MCF 10A (cell line): ENCODE results near the gene ZMAT3. TPM values are rescaled to one million over a fixed set of nuclear protein-coding genes. Genes with fewer than 3 reads are reported as not detected.

Source experiments
- BruUV-seq: library from RNA; stranded (reverse); fragments of 400-500 nt; replicated peaks from 2 replicates; lab custom pipeline; 2021; lab: Mats Ljungman, UMichigan
- CTCF ChIA-PET: fragments of 300-600 bp; sonication (Branson Sonifier 250); formaldehyde crosslinking; extraction: SDS; loops from one replicate; lab custom pipeline; 2021; ENCODE audit warnings: antibody characterized with exemption, inconsistent platforms; lab: Yijun Ruan, JAX
- POLR2A ChIA-PET: fragments of 300-600, 350-650 bp; sonication (Branson Sonifier 250); formaldehyde crosslinking; extraction: SDS; loops from one replicate; lab custom pipeline; 2020; ENCODE audit warnings: antibody characterized with exemption, inconsistent platforms; lab: Yijun Ruan, JAX
- DNase-seq: peaks from one replicate; pipeline ENCODE4 v3.0.0-alpha.2; 2018; ENCODE audit not compliant: unreplicated experiment
- H3K27ac Mint-ChIP-seq: one replicate; pipeline ENCODE4 v1.8.0; 2022; ENCODE audit warnings: mild to moderate bottlenecking, low read depth, mixed read lengths; ENCODE audit not compliant: unreplicated experiment
- H3K27me3 Mint-ChIP-seq: one replicate; pipeline ENCODE4 v1.8.0; 2022; ENCODE audit warnings: mixed read lengths; ENCODE audit not compliant: insufficient read depth, unreplicated experiment
- H3K36me3 Mint-ChIP-seq: one replicate; pipeline ENCODE4 v1.8.0; 2022; ENCODE audit warnings: mild to moderate bottlenecking, moderate library complexity, mixed read lengths; ENCODE audit not compliant: insufficient read depth, unreplicated experiment
- H3K4me1 Mint-ChIP-seq: one replicate; pipeline ENCODE4 v1.8.0; 2022; ENCODE audit warnings: mixed read lengths; ENCODE audit not compliant: insufficient read depth, unreplicated experiment
- H3K4me3 Mint-ChIP-seq: one replicate; pipeline ENCODE4 v1.8.0; 2022; ENCODE audit warnings: mild to moderate bottlenecking, moderate library complexity, mixed read lengths; ENCODE audit not compliant: unreplicated experiment
- H3K9me3 Mint-ChIP-seq: one replicate; pipeline ENCODE4 v1.8.0; 2022; ENCODE audit warnings: mixed read lengths; ENCODE audit not compliant: unreplicated experiment
- intact Hi-C: fragments of 100-400 bp; cut with micrococcal nuclease; formaldehyde crosslinking; loops from 2 replicates; pipeline ENCODE4 v1.14.1; 2022
- total RNA-seq: library from RNA; stranded (reverse); gene quantifications from 2 replicates; pipeline ENCODE4 v1.2.3, GENCODE V29; 2022
- TF ChIP-seq, protein P1 (sequence below): fragments of 200-600 bp; IDR thresholded peaks from one replicate; pipeline ENCODE4 v1.8.0; 2022; ENCODE audit warnings: antibody characterized with exemption, mild to moderate bottlenecking; ENCODE audit not compliant: unreplicated experiment

ZMAT3 gene
- total RNA-seq, 1 experiment from 2014 or later, result 50.9 TPM

DNA sequence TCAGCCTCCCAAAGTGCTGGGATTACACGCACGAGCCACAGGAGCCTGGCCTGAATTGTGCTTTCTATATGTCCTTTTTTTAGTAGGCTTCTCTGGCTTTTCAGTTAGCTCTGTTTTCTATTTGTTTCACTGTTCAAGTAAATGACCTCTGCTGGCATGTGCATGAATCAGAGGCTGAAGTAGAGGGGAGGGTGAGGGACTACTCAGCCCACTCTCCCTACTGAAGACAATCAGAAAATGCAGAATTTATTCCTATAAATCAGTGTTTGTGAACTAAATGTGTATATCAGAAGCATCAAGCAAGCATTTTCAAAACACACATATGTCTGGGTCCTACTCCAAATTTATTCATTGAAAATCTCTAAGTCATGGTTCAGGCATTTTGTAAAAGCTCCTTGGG is 45.0 kb downstream of the ZMAT3 start:
- ChIA-PET POLR2A (interaction anchor here (0.9 to 4.4 kb wide), 8 partner anchors 11 to 122 kb away, joined by 3 to 59 read pairs (median 6); partner anchors contain the start of gene ZMAT3), CTCF (interaction anchor here (0.8 to 5.6 kb wide), 10 partner anchors 8 to 319 kb away, joined by 3 to 39 read pairs (median 5); no protein-coding TSS in a partner anchor)
- peak; percentile 25 for DNase-seq
- H3K4me1 Mint-ChIP-seq, result peaks cover 16% of the 10 kb centered on the region
- intact Hi-C loops, result no loop called here
- BruUV-seq, result TSS peak; percentile 15
- peaks cover 69% of the 10 kb centered on the region for H3K36me3 Mint-ChIP-seq
- no peaks in the 10 kb centered on the region for H3K9me3 Mint-ChIP-seq
- TF ChIP-seq, protein P1, sequence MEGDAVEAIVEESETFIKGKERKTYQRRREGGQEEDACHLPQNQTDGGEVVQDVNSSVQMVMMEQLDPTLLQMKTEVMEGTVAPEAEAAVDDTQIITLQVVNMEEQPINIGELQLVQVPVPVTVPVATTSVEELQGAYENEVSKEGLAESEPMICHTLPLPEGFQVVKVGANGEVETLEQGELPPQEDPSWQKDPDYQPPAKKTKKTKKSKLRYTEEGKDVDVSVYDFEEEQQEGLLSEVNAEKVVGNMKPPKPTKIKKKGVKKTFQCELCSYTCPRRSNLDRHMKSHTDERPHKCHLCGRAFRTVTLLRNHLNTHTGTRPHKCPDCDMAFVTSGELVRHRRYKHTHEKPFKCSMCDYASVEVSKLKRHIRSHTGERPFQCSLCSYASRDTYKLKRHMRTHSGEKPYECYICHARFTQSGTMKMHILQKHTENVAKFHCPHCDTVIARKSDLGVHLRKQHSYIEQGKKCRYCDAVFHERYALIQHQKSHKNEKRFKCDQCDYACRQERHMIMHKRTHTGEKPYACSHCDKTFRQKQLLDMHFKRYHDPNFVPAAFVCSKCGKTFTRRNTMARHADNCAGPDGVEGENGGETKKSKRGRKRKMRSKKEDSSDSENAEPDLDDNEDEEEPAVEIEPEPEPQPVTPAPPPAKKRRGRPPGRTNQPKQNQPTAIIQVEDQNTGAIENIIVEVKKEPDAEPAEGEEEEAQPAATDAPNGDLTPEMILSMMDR, result no peak
- H3K27me3 Mint-ChIP-seq, result no peaks in the 10 kb centered on the region
- H3K27ac Mint-ChIP-seq, result peak overlapping the region; percentile 89
- H3K4me3 Mint-ChIP-seq, result peak overlapping the region; percentile 4

DNA sequence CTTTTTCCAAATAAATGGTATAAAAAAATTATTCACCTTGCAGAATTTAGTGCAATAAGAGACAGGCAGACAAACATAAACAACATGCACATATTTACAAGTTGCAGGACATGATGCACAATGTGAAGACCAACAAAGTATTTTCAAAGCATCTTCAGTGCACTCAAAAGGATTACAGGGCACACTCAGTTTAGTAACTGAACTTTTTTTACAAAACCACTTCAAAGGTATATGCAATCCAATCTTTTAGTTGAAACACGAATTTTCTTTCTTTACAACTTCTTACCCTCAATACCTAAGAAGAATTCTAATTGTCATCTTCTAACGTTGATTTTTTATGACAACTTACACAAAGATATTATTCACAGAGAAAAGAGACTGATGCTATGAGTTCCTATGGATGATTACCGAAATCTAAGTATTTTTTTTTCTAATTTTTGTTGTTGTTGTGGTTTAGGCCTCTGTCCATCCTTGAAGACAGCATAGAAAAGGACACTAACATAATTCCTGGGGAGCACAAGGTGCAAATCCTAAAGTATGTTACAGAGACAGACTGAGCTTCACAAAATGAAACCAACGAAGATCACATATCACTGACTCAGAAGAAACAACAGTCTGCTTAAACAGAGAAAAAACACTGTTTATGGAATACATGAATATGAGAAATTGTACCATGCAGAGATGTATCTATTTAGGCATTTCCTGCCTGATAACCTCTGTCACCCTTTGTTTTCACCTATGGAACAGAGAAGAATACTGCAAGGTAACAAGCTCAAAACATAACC is 50.3 kb downstream of the ZMAT3 start:
- intact Hi-C loops, result no loop called here
- ChIA-PET POLR2A (interaction anchor here (1.7 to 2.8 kb wide), 2 partner anchors 16 to 50 kb away, joined by 9 to 14 read pairs; partner anchors contain the start of gene ZMAT3), CTCF (interaction anchor here (0.6 to 2.2 kb wide), 5 partner anchors 47 to 329 kb away, joined by 3 to 11 read pairs (median 3); no protein-coding TSS in a partner anchor)
- Mint-ChIP-seq H3K9me3 (no peaks in the 10 kb centered on the region), H3K4me3 (no peak overlapping the region), H3K27me3 (no peaks in the 10 kb centered on the region), H3K27ac (no peak overlapping the region), H3K4me1 (no peaks in the 10 kb centered on the region), H3K36me3 (peaks cover 75% of the 10 kb centered on the region)
- BruUV-seq, result TSS peak; percentile 1
- TF ChIP-seq, protein P1, result no peak
- no peak for DNase-seq

DNA sequence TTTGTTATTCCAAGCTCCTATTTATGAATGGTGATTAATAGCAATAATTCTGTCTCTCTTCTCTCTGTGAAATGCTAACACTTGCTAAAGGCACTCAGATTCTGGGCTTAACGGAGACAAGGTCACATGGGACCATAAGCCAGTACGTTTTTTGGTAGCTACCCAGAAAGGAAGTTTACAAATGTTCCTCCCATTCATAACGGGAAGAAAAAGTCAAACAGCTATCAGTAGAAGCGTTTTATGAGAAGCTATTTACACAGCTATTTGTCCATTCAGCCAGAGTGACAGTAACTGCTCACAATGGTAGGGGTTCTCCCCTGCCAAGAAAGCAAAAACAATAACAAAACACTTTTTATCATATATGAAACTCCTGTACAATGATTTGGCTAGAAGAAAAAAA is 51.5 kb downstream of the ZMAT3 start:
- intact Hi-C loops, result no loop called here
- no peaks in the 10 kb centered on the region for H3K4me1 Mint-ChIP-seq
- no peak for DNase-seq
- TF ChIP-seq, protein P1, result no peak
- H3K36me3 Mint-ChIP-seq, result peaks cover 73% of the 10 kb centered on the region
- ChIA-PET CTCF (interaction anchor here (0.5 to 2.2 kb wide), 9 partner anchors 27 to 586 kb away, joined by 3 to 11 read pairs (median 3); partner anchors contain the start of gene ZMAT3), POLR2A (interaction anchor here (0.7 to 2.8 kb wide), 4 partner anchors 8 to 302 kb away, joined by 3 to 14 read pairs (median 6); partner anchors contain the start of gene ZMAT3)
- no peaks in the 10 kb centered on the region for H3K9me3 Mint-ChIP-seq
- no peak overlapping the region for H3K4me3 Mint-ChIP-seq
- no peaks in the 10 kb centered on the region for H3K27me3 Mint-ChIP-seq
- no TSS peak for BruUV-seq
- no peak overlapping the region for H3K27ac Mint-ChIP-seq

DNA sequence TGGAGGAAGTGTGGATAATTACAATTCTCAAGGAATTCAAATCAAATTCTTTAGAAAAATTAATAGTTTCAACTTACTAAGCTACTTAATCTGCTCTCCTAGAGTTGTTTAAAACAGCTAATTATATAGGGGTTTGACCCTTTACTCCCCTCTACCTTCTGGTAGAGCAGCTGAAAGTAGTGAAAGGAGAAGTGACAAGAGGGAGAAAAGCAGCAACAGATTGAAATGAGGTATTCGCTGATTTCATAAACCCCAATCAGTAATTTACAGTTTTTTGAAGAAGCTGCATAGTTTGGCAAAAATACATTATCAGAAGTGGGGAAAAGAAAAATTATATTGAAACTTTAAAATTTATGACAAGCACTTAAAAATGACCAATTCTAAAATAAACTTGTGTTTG is 52.8 kb downstream of the ZMAT3 start:
- TF ChIP-seq, protein P1, result no peak
- H3K9me3 Mint-ChIP-seq, result no peaks in the 10 kb centered on the region
- H3K27ac Mint-ChIP-seq, result no peak overlapping the region
- H3K27me3 Mint-ChIP-seq, result no peaks in the 10 kb centered on the region
- DNase-seq, result no peak
- POLR2A ChIA-PET, result interaction anchor here (0.8 to 1.6 kb wide), 5 partner anchors 9 to 303 kb away, joined by 3 to 4 read pairs (median 3); no protein-coding TSS in a partner anchor
- no peaks in the 10 kb centered on the region for H3K4me1 Mint-ChIP-seq
- no peak overlapping the region for H3K4me3 Mint-ChIP-seq
- no TSS peak for BruUV-seq
- intact Hi-C loops, result no loop called here
- CTCF ChIA-PET, result interaction anchor here (0.5 to 1.1 kb wide), 6 partner anchors 8 to 539 kb away, joined by 3 to 4 read pairs (median 3); no protein-coding TSS in a partner anchor
- H3K36me3 Mint-ChIP-seq, result peaks cover 60% of the 10 kb centered on the region
